ENCODE results near the gene LRRN2.

DNA sequence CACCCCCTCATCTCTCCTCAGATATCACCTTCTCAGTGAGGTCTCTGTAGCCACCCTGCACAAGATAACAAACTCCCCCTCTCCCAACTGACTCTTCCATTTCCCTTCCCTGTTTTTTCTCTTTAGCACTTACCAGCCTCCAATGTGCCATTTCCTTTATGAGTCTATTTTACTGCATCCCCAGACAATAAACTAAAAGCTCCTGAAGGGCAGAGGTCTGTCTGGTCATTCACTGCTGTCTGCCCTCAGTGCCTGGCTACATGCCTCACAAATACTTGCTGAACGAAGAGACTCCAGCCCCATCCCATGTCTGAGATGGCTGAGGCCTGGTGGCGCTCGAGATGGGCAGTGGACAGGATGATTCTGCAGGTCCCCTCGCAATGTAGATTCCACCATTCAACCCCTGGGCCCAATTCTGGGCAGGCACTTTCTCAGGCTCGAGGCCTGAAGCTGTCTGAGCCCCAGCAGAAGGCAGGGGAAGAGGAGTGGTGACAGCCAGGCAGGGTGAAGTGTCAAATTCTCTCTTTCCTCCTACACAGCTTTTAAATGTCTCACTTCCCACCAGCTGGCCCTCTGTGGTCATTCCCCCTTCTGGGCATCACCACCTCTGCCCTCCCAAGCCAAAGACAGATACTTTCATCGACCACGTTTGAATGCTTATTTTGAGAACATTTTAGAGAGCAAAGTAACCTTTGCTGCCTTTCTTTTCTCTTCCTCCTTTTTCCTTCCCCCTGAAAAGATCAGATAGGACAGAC, 6.6 kb downstream of the LRRN2 start:
- no peak for TF ChIP-seq POLR3G (IDR thresholded peaks at IDR 0.05; ENCODE audit: extremely low read depth, insufficient read length, insufficient replicate concordance)
- 0 out of 2 replicates have a peak, but pooled peaks have one; percentile 12 for TF ChIP-seq SPI1 (IDR thresholded peaks at IDR 0.05; ENCODE audit: borderline replicate concordance, low read depth, low read length)
- no peak for TF ChIP-seq POU5F1 (IDR thresholded peaks at IDR 0.05; ENCODE audit: borderline replicate concordance, low read depth, low read length, partially characterized antibody)
- no peak for TF ChIP-seq EGR1 (conservative IDR thresholded peaks at IDR 0.05)
- no peak for TF ChIP-seq ZBTB7A (IDR thresholded peaks at IDR 0.05; ENCODE audit: borderline replicate concordance, control insufficient read depth, low read depth, low read length)
- TF ChIP-seq SRF (CRISPR knock-in tag; IDR thresholded peaks at IDR 0.05), result no peak
- no peak for TF ChIP-seq CBX1 (IDR thresholded peaks at IDR 0.05; ENCODE audit: low read depth)
- TF ChIP-seq, protein P1, sequence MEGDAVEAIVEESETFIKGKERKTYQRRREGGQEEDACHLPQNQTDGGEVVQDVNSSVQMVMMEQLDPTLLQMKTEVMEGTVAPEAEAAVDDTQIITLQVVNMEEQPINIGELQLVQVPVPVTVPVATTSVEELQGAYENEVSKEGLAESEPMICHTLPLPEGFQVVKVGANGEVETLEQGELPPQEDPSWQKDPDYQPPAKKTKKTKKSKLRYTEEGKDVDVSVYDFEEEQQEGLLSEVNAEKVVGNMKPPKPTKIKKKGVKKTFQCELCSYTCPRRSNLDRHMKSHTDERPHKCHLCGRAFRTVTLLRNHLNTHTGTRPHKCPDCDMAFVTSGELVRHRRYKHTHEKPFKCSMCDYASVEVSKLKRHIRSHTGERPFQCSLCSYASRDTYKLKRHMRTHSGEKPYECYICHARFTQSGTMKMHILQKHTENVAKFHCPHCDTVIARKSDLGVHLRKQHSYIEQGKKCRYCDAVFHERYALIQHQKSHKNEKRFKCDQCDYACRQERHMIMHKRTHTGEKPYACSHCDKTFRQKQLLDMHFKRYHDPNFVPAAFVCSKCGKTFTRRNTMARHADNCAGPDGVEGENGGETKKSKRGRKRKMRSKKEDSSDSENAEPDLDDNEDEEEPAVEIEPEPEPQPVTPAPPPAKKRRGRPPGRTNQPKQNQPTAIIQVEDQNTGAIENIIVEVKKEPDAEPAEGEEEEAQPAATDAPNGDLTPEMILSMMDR (IDR thresholded peaks at IDR 0.05 in 2 of 3, conservative IDR thresholded peaks at IDR 0.05 in 1 of 3; ENCODE audit: insufficient read depth in 2 of 3, low read depth in 1 of 3, low read length in 3 of 3), result no peak
- TF ChIP-seq, protein P2, sequence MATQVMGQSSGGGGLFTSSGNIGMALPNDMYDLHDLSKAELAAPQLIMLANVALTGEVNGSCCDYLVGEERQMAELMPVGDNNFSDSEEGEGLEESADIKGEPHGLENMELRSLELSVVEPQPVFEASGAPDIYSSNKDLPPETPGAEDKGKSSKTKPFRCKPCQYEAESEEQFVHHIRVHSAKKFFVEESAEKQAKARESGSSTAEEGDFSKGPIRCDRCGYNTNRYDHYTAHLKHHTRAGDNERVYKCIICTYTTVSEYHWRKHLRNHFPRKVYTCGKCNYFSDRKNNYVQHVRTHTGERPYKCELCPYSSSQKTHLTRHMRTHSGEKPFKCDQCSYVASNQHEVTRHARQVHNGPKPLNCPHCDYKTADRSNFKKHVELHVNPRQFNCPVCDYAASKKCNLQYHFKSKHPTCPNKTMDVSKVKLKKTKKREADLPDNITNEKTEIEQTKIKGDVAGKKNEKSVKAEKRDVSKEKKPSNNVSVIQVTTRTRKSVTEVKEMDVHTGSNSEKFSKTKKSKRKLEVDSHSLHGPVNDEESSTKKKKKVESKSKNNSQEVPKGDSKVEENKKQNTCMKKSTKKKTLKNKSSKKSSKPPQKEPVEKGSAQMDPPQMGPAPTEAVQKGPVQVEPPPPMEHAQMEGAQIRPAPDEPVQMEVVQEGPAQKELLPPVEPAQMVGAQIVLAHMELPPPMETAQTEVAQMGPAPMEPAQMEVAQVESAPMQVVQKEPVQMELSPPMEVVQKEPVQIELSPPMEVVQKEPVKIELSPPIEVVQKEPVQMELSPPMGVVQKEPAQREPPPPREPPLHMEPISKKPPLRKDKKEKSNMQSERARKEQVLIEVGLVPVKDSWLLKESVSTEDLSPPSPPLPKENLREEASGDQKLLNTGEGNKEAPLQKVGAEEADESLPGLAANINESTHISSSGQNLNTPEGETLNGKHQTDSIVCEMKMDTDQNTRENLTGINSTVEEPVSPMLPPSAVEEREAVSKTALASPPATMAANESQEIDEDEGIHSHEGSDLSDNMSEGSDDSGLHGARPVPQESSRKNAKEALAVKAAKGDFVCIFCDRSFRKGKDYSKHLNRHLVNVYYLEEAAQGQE (IDR thresholded peaks at IDR 0.05; ENCODE audit: borderline replicate concordance), result no peak
- TF ChIP-seq, protein P2 (CRISPR knock-in tag; IDR thresholded peaks at IDR 0.05; ENCODE audit: low read depth), result no peak

Measured in K562 (cell line).